Renal cortical epithelial cell (primary cell): ENCODE data around the gene GALNT17. TPM values are rescaled to one million over a fixed set of nuclear protein-coding genes. Genes with fewer than 3 reads are reported as not detected.
"Not testable (repeated sequence)": the region's sequence is repeated elsewhere in the genome, so short reads cannot be mapped to it uniquely, and the experiment has no call there.

ENCODE experiments used
- DNase-seq: peaks from one replicate; pipeline ENCODE4 v3.0.0-alpha.2; 2011; ENCODE audit warnings: low read depth
- total RNA-seq: library from RNA; depleted of rRNA; stranded (reverse); fragments of >200 nt; gene quantifications from 2 replicates; pipeline ENCODE4 v1.2.3, GENCODE V29; 2014

The GALNT17 gene
- total RNA-seq, 1 donor from 2014 or later, result not detected

GRCh38 chr7:71236230-71237105 lies 104.5 kb downstream of the GALNT17 start:
- DNase-seq, result no peak

- no peak for DNase-seq
These were observed 106.0 kb downstream of the GALNT17 start for GRCh38 chr7:71237945-71238344.

- no peak for DNase-seq
These were observed 106.8 kb downstream of the GALNT17 start for GRCh38 chr7:71238581-71239295.

- no peak for DNase-seq
These were observed 107.8 kb downstream of the GALNT17 start for GRCh38 chr7:71239586-71240268.

- DNase-seq, result no peak
These were observed 111.9 kb downstream of the GALNT17 start for GRCh38 chr7:71243736-71244410.

- no peak for DNase-seq
These were observed 113.1 kb downstream of the GALNT17 start for GRCh38 chr7:71245038-71245437.

GRCh38 chr7:71251706-71252105 lies 119.8 kb downstream of the GALNT17 start:
- DNase-seq, result no peak

GRCh38 chr7:71254751-71255150 lies 122.8 kb downstream of the GALNT17 start:
- DNase-seq, result no peak

GRCh38 chr7:71255537-71256178 lies 123.7 kb downstream of the GALNT17 start:
- DNase-seq, result no peak

GRCh38 chr7:71261066-71261465 lies 129.1 kb downstream of the GALNT17 start:
- DNase-seq, result no peak

GRCh38 chr7:71262834-71263233 lies 130.9 kb downstream of the GALNT17 start:
- not testable (repeated sequence) for DNase-seq

GRCh38 chr7:71264005-71264404 lies 132.1 kb downstream of the GALNT17 start:
- DNase-seq, result no peak

- no peak for DNase-seq
These were observed 135.0 kb downstream of the GALNT17 start for GRCh38 chr7:71266912-71267311.

GRCh38 chr7:71267734-71268469 lies 136.0 kb downstream of the GALNT17 start:
- no peak for DNase-seq

GRCh38 chr7:71270558-71270957 lies 138.6 kb downstream of the GALNT17 start:
- no peak for DNase-seq

GRCh38 chr7:71271203-71271602 lies 139.3 kb downstream of the GALNT17 start:
- DNase-seq, result no peak

GRCh38 chr7:71272509-71273490 lies 140.9 kb downstream of the GALNT17 start:
- no peak for DNase-seq

- DNase-seq, result no peak
These were observed 146.3 kb downstream of the GALNT17 start for GRCh38 chr7:71278257-71278656.

GRCh38 chr7:71281261-71281660 lies 149.3 kb downstream of the GALNT17 start:
- no peak for DNase-seq
